22Rv1 (cell line): ENCODE measurements around the gene RFC2.

Experiments
- ZFX ChIP-seq: fragments of 450-650 bp; IDR thresholded peaks from 2 replicates; pipeline ENCODE4 v1.6.1; 2017; ENCODE audit warnings: antibody characterized with exemption, borderline replicate concordance
- TF ChIP-seq, protein P1 (sequence below): fragments of 450-650 bp; IDR thresholded peaks from 2 replicates; pipeline ENCODE4 v1.5.1; 2017; ENCODE audit warnings: mild to moderate bottlenecking

DNA sequence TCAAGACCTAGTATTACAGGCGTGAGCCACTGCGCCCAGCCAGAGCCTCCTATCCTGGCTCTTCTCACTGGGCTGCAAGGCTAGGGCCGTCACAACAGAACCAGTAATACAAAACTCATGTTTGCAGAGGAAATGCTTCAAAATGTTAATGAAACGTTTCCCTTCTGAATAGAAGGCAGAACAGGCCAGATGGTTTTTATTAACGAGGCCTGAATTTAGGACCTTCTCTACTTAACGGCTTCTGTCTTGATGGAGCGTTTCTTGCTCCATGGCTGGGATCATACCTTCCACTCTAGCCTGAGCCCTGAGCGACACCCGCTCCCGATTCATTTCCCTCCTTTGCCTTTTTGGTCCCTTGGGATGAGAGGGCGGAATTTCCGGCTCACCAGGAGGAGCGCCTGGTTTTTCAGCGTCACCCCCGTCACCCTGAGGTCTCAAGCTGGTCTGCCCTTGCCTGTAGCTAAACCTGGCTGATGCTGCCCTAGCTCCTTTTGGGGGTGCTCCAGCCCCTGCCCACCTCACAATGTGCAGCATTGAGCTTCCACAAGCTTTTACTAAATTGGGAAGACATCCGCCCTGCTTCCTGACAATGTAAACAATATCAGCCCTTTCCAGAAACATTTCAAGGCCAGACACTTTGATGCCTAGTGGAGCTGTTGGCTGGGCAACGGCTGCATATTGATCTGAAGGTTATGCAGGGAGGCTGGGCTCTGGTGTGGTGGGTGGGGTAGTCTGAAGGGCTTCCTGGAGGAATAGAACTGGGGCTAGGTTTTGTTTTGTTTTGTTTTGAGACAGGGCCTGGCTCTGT is 40.2 kb upstream of the RFC2 start:
- TF ChIP-seq ZFX = no peak
- TF ChIP-seq, protein P1, sequence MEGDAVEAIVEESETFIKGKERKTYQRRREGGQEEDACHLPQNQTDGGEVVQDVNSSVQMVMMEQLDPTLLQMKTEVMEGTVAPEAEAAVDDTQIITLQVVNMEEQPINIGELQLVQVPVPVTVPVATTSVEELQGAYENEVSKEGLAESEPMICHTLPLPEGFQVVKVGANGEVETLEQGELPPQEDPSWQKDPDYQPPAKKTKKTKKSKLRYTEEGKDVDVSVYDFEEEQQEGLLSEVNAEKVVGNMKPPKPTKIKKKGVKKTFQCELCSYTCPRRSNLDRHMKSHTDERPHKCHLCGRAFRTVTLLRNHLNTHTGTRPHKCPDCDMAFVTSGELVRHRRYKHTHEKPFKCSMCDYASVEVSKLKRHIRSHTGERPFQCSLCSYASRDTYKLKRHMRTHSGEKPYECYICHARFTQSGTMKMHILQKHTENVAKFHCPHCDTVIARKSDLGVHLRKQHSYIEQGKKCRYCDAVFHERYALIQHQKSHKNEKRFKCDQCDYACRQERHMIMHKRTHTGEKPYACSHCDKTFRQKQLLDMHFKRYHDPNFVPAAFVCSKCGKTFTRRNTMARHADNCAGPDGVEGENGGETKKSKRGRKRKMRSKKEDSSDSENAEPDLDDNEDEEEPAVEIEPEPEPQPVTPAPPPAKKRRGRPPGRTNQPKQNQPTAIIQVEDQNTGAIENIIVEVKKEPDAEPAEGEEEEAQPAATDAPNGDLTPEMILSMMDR = no peak
